Measurements from ENCODE around the gene AUTS2.

DNA sequence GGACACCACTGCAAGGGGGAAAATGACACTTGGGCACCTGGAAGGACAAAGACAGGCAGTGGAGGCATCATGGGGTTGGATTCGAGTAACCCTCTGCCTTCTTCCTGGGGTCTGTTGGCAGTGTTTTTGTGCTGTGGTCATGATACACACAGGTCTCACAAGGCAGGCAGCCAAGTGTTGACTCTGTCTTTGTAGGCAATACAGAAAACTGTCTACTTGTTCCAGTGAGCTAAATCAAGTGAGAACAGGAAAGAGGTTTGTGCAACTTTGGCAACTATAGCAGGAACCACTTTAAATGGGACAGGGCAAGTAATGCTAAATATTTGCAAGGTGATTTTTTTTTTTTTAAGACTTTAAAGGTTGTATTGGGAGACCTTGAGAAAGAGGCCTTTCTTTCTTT lies 955.1 kb downstream of the AUTS2 start:
- TF ChIP-seq, protein P1, sequence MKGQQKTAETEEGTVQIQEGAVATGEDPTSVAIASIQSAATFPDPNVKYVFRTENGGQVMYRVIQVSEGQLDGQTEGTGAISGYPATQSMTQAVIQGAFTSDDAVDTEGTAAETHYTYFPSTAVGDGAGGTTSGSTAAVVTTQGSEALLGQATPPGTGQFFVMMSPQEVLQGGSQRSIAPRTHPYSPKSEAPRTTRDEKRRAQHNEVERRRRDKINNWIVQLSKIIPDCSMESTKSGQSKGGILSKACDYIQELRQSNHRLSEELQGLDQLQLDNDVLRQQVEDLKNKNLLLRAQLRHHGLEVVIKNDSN (IDR thresholded peaks at IDR 0.05; ENCODE audit: borderline replicate concordance, extremely low read length, insufficient read depth, low read depth, low read length), result no peak
- no peak for TF ChIP-seq MYB (IDR thresholded peaks at IDR 0.05; ENCODE audit: borderline replicate concordance, low read depth, low read length)
- no peak for TF ChIP-seq POLR2AphosphoS5 (IDR thresholded peaks at IDR 0.05; ENCODE audit: low read length)
- TF ChIP-seq, protein P2, sequence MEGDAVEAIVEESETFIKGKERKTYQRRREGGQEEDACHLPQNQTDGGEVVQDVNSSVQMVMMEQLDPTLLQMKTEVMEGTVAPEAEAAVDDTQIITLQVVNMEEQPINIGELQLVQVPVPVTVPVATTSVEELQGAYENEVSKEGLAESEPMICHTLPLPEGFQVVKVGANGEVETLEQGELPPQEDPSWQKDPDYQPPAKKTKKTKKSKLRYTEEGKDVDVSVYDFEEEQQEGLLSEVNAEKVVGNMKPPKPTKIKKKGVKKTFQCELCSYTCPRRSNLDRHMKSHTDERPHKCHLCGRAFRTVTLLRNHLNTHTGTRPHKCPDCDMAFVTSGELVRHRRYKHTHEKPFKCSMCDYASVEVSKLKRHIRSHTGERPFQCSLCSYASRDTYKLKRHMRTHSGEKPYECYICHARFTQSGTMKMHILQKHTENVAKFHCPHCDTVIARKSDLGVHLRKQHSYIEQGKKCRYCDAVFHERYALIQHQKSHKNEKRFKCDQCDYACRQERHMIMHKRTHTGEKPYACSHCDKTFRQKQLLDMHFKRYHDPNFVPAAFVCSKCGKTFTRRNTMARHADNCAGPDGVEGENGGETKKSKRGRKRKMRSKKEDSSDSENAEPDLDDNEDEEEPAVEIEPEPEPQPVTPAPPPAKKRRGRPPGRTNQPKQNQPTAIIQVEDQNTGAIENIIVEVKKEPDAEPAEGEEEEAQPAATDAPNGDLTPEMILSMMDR (IDR thresholded peaks at IDR 0.05 in 2 of 3, conservative IDR thresholded peaks at IDR 0.05 in 1 of 3; ENCODE audit: control insufficient read depth in 2 of 3, extremely low read depth in 1 of 3, insufficient read depth in 1 of 3, low read depth in 3 of 3, low read length in 3 of 3), result no peak
- no peak for TF ChIP-seq CBFB (IDR thresholded peaks at IDR 0.05; ENCODE audit: low read depth)
- TF ChIP-seq SIN3A (IDR thresholded peaks at IDR 0.05; ENCODE audit: low read depth, low read length), result no peak
- TF ChIP-seq, protein P3, sequence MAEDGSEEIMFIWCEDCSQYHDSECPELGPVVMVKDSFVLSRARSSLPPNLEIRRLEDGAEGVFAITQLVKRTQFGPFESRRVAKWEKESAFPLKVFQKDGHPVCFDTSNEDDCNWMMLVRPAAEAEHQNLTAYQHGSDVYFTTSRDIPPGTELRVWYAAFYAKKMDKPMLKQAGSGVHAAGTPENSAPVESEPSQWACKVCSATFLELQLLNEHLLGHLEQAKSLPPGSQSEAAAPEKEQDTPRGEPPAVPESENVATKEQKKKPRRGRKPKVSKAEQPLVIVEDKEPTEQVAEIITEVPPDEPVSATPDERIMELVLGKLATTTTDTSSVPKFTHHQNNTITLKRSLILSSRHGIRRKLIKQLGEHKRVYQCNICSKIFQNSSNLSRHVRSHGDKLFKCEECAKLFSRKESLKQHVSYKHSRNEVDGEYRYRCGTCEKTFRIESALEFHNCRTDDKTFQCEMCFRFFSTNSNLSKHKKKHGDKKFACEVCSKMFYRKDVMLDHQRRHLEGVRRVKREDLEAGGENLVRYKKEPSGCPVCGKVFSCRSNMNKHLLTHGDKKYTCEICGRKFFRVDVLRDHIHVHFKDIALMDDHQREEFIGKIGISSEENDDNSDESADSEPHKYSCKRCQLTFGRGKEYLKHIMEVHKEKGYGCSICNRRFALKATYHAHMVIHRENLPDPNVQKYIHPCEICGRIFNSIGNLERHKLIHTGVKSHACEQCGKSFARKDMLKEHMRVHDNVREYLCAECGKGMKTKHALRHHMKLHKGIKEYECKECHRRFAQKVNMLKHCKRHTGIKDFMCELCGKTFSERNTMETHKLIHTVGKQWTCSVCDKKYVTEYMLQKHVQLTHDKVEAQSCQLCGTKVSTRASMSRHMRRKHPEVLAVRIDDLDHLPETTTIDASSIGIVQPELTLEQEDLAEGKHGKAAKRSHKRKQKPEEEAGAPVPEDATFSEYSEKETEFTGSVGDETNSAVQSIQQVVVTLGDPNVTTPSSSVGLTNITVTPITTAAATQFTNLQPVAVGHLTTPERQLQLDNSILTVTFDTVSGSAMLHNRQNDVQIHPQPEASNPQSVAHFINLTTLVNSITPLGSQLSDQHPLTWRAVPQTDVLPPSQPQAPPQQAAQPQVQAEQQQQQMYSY (CRISPR knock-in tag; IDR thresholded peaks at IDR 0.05), result no peak
- no peak for TF ChIP-seq BHLHE40 (IDR thresholded peaks at IDR 0.05; ENCODE audit: borderline replicate concordance in 1 of 2, low read depth in 2 of 2, low read length in 1 of 2)

All from GM12878 (cell line).